Type B pancreatic cell (in vitro differentiated cells): ENCODE measurements around the gene PCBP1. TPM values are rescaled to one million over a fixed set of nuclear protein-coding genes. Genes with fewer than 3 reads are reported as not detected.

Experiments
- DNase-seq: peaks from one replicate; pipeline ENCODE4 v3.0.0; 2021; ENCODE audit warnings: mixed read lengths; ENCODE audit not compliant: unreplicated experiment; ENCODE audit errors: extremely low spot score
- H3K27ac Mint-ChIP-seq: 2 replicates; pipeline ENCODE4 v1.8.0; 2021; ENCODE audit warnings: mild to moderate bottlenecking, mixed read lengths
- H3K27me3 Mint-ChIP-seq: 2 replicates; pipeline ENCODE4 v1.8.0; 2021; ENCODE audit warnings: mixed read lengths
- H3K36me3 Mint-ChIP-seq: 2 replicates; pipeline ENCODE4 v1.8.0; 2021; ENCODE audit warnings: mixed read lengths
- H3K4me1 Mint-ChIP-seq: one replicate; pipeline ENCODE4 v1.8.0; 2021; ENCODE audit warnings: mixed read lengths; ENCODE audit not compliant: unreplicated experiment
- H3K4me3 Mint-ChIP-seq: 2 replicates; pipeline ENCODE4 v1.8.0; 2021; ENCODE audit warnings: mild to moderate bottlenecking, mixed read lengths
- H3K9me3 Mint-ChIP-seq: 2 replicates; pipeline ENCODE4 v1.8.0; 2021; ENCODE audit warnings: mixed read lengths
- CTCF ChIP-seq: fragments of 200-600 bp; sonication (generic); conservative IDR thresholded peaks from 2 replicates; pipeline ENCODE4 v1.5.0; 2021; ENCODE audit warnings: antibody characterized with exemption, mild to moderate bottlenecking
- total RNA-seq: library from RNA; stranded (reverse); gene quantifications from 2 replicates; pipeline ENCODE4 v1.2.1, GENCODE V29; 2021; ENCODE audit warnings: low replicate concordance

Gene PCBP1
- total RNA-seq, 1 donor from 2014 or later = 316 TPM

GRCh38 chr2:70116936-70117552 lies 29.8 kb downstream of the PCBP1 start:
- no peaks in the 10 kb centered on the region for H3K36me3 Mint-ChIP-seq
- H3K27me3 Mint-ChIP-seq = no peaks in the 10 kb centered on the region
- DNase-seq = no peak
- no peak overlapping the region for H3K4me3 Mint-ChIP-seq
- no peaks in the 10 kb centered on the region for H3K9me3 Mint-ChIP-seq
- H3K4me1 Mint-ChIP-seq = peaks cover 32% of the 10 kb centered on the region
- no peak for TF ChIP-seq CTCF
- no peak overlapping the region for H3K27ac Mint-ChIP-seq

GRCh38 chr2:70118798-70119454 lies 31.6 kb downstream of the PCBP1 start:
- no peak for TF ChIP-seq CTCF
- no peaks in the 10 kb centered on the region for H3K9me3 Mint-ChIP-seq
- H3K27me3 Mint-ChIP-seq = no peaks in the 10 kb centered on the region
- H3K4me3 Mint-ChIP-seq = peak overlapping the region; percentile 68
- peaks cover 26% of the 10 kb centered on the region for H3K4me1 Mint-ChIP-seq
- no peaks in the 10 kb centered on the region for H3K36me3 Mint-ChIP-seq
- H3K27ac Mint-ChIP-seq = peak overlapping the region; percentile 55
- no peak for DNase-seq

- no peaks in the 10 kb centered on the region for H3K36me3 Mint-ChIP-seq
- H3K4me1 Mint-ChIP-seq = peaks cover 30% of the 10 kb centered on the region
- H3K4me3 Mint-ChIP-seq = no peak overlapping the region
- peaks cover 3% of the 10 kb centered on the region for H3K27me3 Mint-ChIP-seq
- H3K27ac Mint-ChIP-seq = peak overlapping the region; percentile 31
- no peak for DNase-seq
- no peak for TF ChIP-seq CTCF
- no peaks in the 10 kb centered on the region for H3K9me3 Mint-ChIP-seq
Measured at GRCh38 chr2:70121627-70122372, 34.5 kb downstream of the PCBP1 start.

- Mint-ChIP-seq H3K27ac (peak overlapping the region; percentile 100), H3K36me3 (no peaks in the 10 kb centered on the region), H3K4me3 (no peak overlapping the region), H3K27me3 (peaks cover 3% of the 10 kb centered on the region), H3K9me3 (no peaks in the 10 kb centered on the region), H3K4me1 (peaks cover 24% of the 10 kb centered on the region)
- DNase-seq = no peak
- TF ChIP-seq CTCF = no peak
Measured at GRCh38 chr2:70122470-70122869, 35.2 kb downstream of the PCBP1 start.

- DNase-seq = no peak
- peak overlapping the region; percentile 100 for H3K27ac Mint-ChIP-seq
Measured at GRCh38 chr2:70123051-70123828, 36.0 kb downstream of the PCBP1 start.

More at GRCh38 chr2:70123051-70123828, 36.0 kb downstream of the PCBP1 start:
- peaks cover 29% of the 10 kb centered on the region for H3K4me1 Mint-ChIP-seq
- H3K27me3 Mint-ChIP-seq = peaks cover 3% of the 10 kb centered on the region
- H3K9me3 Mint-ChIP-seq = no peaks in the 10 kb centered on the region
- TF ChIP-seq CTCF = peak; percentile 42
- peak overlapping the region; percentile 98 for H3K4me3 Mint-ChIP-seq
- H3K36me3 Mint-ChIP-seq = no peaks in the 10 kb centered on the region
